A549 (cell line): ENCODE measurements around the gene CD58.
"Not testable (repeated sequence)": the region's sequence is repeated elsewhere in the genome, so short reads cannot be mapped to it uniquely, and the experiment has no call there.

Experiments
- BHLHE40 ChIP-seq: IDR thresholded peaks from 2 replicates; pipeline ENCODE4 v1.6.1; 2012; ENCODE audit warnings: low read depth, low read length, inconsistent platforms
- CBX2 ChIP-seq: fragments of 200-600 bp; sonication (generic); IDR thresholded peaks from 2 replicates; pipeline ENCODE4 v1.6.1; 2016; ENCODE audit warnings: low read depth, mild to moderate bottlenecking, borderline replicate concordance
- EHMT2 ChIP-seq: fragments of 200-600 bp; sonication (generic); IDR thresholded peaks from 2 replicates; pipeline ENCODE4 v1.6.1; 2016; ENCODE audit warnings: antibody characterized with exemption, low read depth, mild to moderate bottlenecking, moderate library complexity
- MAFK ChIP-seq: fragments of 450-650 bp; IDR thresholded peaks from 2 replicates; pipeline ENCODE4 v1.6.1; 2014; ENCODE audit not compliant: partially characterized antibody
- ZSCAN20 ChIP-seq: fragments of 250-450 bp; sonication (Bioruptor Pico); IDR thresholded peaks from 2 replicates; pipeline ENCODE4 v1.8.0; 2022; ENCODE audit warnings: mild to moderate bottlenecking, moderate library complexity
- TF ChIP-seq, protein P1 (sequence below): fragments of >200 bp; sonication (Bioruptor Twin); formaldehyde crosslinking; IDR thresholded peaks from 3 replicates; pipeline ENCODE4 v1.5.1; 2016
- TF ChIP-seq, protein P2 (sequence below): fragments of 200-600 bp; sonication (generic); IDR thresholded peaks from 2 replicates; pipeline ENCODE4 v1.6.1; 2016; ENCODE audit warnings: antibody characterized with exemption, mild to moderate bottlenecking, moderate library complexity

DNA sequence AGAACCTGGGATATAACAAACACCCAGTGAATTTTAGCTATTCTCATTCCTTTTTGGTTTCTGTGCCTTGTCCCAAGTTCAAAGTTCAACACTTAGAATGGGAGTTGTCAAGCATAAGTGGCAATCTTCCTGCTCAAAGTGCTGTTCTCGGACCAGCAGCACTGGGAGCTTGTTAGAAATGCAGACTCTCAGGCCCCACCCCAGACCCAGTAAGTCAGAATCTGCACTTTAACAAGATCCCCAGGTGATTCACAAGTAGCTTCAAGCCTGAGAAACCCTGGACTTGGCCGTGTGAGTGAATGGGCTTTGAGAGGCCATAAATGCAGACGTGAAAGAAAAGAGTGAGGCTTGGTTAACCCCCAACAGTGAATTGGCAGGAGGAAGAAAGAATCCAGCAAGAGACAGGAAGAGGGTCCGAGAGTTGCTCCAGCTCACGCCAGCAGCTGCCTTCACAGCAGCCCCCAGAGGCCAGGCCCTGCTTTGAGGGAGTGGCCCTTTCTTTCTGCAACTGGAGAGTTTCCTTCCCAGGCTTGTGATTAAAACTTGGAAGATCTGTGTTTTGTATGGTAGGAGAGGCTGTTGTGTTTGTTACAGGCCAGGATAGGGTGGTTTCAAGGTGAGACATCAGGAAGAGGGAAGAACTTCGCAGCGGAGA, 21.3 kb upstream of the CD58 start:
- not testable (repeated sequence) for TF ChIP-seq EHMT2; ZSCAN20 (CRISPR knock-in tag); MAFK; BHLHE40; CBX2
- TF ChIP-seq, protein P1, sequence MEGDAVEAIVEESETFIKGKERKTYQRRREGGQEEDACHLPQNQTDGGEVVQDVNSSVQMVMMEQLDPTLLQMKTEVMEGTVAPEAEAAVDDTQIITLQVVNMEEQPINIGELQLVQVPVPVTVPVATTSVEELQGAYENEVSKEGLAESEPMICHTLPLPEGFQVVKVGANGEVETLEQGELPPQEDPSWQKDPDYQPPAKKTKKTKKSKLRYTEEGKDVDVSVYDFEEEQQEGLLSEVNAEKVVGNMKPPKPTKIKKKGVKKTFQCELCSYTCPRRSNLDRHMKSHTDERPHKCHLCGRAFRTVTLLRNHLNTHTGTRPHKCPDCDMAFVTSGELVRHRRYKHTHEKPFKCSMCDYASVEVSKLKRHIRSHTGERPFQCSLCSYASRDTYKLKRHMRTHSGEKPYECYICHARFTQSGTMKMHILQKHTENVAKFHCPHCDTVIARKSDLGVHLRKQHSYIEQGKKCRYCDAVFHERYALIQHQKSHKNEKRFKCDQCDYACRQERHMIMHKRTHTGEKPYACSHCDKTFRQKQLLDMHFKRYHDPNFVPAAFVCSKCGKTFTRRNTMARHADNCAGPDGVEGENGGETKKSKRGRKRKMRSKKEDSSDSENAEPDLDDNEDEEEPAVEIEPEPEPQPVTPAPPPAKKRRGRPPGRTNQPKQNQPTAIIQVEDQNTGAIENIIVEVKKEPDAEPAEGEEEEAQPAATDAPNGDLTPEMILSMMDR, result not testable (repeated sequence)
- TF ChIP-seq, protein P2, sequence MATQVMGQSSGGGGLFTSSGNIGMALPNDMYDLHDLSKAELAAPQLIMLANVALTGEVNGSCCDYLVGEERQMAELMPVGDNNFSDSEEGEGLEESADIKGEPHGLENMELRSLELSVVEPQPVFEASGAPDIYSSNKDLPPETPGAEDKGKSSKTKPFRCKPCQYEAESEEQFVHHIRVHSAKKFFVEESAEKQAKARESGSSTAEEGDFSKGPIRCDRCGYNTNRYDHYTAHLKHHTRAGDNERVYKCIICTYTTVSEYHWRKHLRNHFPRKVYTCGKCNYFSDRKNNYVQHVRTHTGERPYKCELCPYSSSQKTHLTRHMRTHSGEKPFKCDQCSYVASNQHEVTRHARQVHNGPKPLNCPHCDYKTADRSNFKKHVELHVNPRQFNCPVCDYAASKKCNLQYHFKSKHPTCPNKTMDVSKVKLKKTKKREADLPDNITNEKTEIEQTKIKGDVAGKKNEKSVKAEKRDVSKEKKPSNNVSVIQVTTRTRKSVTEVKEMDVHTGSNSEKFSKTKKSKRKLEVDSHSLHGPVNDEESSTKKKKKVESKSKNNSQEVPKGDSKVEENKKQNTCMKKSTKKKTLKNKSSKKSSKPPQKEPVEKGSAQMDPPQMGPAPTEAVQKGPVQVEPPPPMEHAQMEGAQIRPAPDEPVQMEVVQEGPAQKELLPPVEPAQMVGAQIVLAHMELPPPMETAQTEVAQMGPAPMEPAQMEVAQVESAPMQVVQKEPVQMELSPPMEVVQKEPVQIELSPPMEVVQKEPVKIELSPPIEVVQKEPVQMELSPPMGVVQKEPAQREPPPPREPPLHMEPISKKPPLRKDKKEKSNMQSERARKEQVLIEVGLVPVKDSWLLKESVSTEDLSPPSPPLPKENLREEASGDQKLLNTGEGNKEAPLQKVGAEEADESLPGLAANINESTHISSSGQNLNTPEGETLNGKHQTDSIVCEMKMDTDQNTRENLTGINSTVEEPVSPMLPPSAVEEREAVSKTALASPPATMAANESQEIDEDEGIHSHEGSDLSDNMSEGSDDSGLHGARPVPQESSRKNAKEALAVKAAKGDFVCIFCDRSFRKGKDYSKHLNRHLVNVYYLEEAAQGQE, result not testable (repeated sequence)
